ENCODE data around the gene ADAD2. TPM values are rescaled to one million over a fixed set of nuclear protein-coding genes. Genes with fewer than 3 reads are reported as not detected.

Gene ADAD2
- total and polyA plus RNA-seq, 4 donors = 0.20 to 1.3 (median 0.45) TPM

- Histone ChIP-seq H3K27ac (ENCODE audit: low read depth, low read length) (no peak overlapping the region), H3K4me1 (ENCODE audit: control insufficient read depth, insufficient read depth, low read length) (peaks cover 36% of the 10 kb centered on the region), H3K4me3 (ENCODE audit: low read depth, low read length) (no peak overlapping the region), H3K27me3 (ENCODE audit: control insufficient read depth, insufficient read depth, low read length) (no peaks in the 10 kb centered on the region), H3K9me3 (ENCODE audit: control insufficient read depth, insufficient read depth, low read length) (no peaks in the 10 kb centered on the region), H3K36me3 (ENCODE audit: control insufficient read depth, insufficient read depth, low read length) (peaks cover 45% of the 10 kb centered on the region)
- WGBS (ENCODE audit: insufficient coverage) = 70% methylated on average over 6 of the region's 10 CpGs
- DNase-seq (ENCODE audit: low read depth in 4 of 6, low spot score in 6 of 6) = peak in 4 of 6 donors; percentile 26 to 89 (median 64)
Measured at GRCh38 chr16:84175350-84176081, 15.4 kb upstream of the ADAD2 start.

- H3K36me3 ChIP-seq (ENCODE audit: control insufficient read depth, insufficient read depth, low read length) = peaks cover 54% of the 10 kb centered on the region
- no peaks in the 10 kb centered on the region for H3K9me3 ChIP-seq (ENCODE audit: control insufficient read depth, insufficient read depth, low read length)
- no peak for DNase-seq (ENCODE audit: low read depth in 4 of 6, low spot score in 6 of 6)
- H3K4me3 ChIP-seq (ENCODE audit: low read depth, low read length) = no peak overlapping the region
- H3K27me3 ChIP-seq (ENCODE audit: control insufficient read depth, insufficient read depth, low read length) = no peaks in the 10 kb centered on the region
- H3K4me1 ChIP-seq (ENCODE audit: control insufficient read depth, insufficient read depth, low read length) = peaks cover 36% of the 10 kb centered on the region
- 73% methylated on average over 17 of the region's 18 CpGs for WGBS (ENCODE audit: insufficient coverage)
- H3K27ac ChIP-seq (ENCODE audit: low read depth, low read length) = peak overlapping the region; percentile 73
Measured at GRCh38 chr16:84176192-84177053, 14.5 kb upstream of the ADAD2 start.

- Histone ChIP-seq H3K36me3 (ENCODE audit: control insufficient read depth, insufficient read depth, low read length) (peaks cover 66% of the 10 kb centered on the region), H3K4me1 (ENCODE audit: control insufficient read depth, insufficient read depth, low read length) (peaks cover 36% of the 10 kb centered on the region), H3K9me3 (ENCODE audit: control insufficient read depth, insufficient read depth, low read length) (no peaks in the 10 kb centered on the region), H3K27me3 (ENCODE audit: control insufficient read depth, insufficient read depth, low read length) (no peaks in the 10 kb centered on the region), H3K27ac (ENCODE audit: low read depth, low read length) (peak overlapping the region; percentile 73), H3K4me3 (ENCODE audit: low read depth, low read length) (no peak overlapping the region)
- no peak for DNase-seq (ENCODE audit: low read depth in 4 of 6, low spot score in 6 of 6)
- WGBS (ENCODE audit: insufficient coverage) = 93% methylated on average over 3 of the region's 9 CpGs
Measured at GRCh38 chr16:84177741-84178073, 13.2 kb upstream of the ADAD2 start.

- peaks cover 39% of the 10 kb centered on the region for H3K4me1 ChIP-seq (ENCODE audit: control insufficient read depth, insufficient read depth, low read length)
- 82% methylated on average over 15 of the region's 15 CpGs for WGBS (ENCODE audit: insufficient coverage)
- no peaks in the 10 kb centered on the region for H3K9me3 ChIP-seq (ENCODE audit: control insufficient read depth, insufficient read depth, low read length)
- H3K27ac ChIP-seq (ENCODE audit: low read depth, low read length) = no peak overlapping the region
- peaks cover 71% of the 10 kb centered on the region for H3K36me3 ChIP-seq (ENCODE audit: control insufficient read depth, insufficient read depth, low read length)
- no peak overlapping the region for H3K4me3 ChIP-seq (ENCODE audit: low read depth, low read length)
- H3K27me3 ChIP-seq (ENCODE audit: control insufficient read depth, insufficient read depth, low read length) = no peaks in the 10 kb centered on the region
- no peak for DNase-seq (ENCODE audit: low read depth in 4 of 6, low spot score in 6 of 6)
Measured at GRCh38 chr16:84178146-84178765, 12.7 kb upstream of the ADAD2 start.

- no peak for DNase-seq (ENCODE audit: low read depth in 4 of 6, low spot score in 6 of 6)
- Histone ChIP-seq H3K36me3 (ENCODE audit: control insufficient read depth, insufficient read depth, low read length) (peaks cover 79% of the 10 kb centered on the region), H3K9me3 (ENCODE audit: control insufficient read depth, insufficient read depth, low read length) (no peaks in the 10 kb centered on the region), H3K27me3 (ENCODE audit: control insufficient read depth, insufficient read depth, low read length) (no peaks in the 10 kb centered on the region), H3K27ac (ENCODE audit: low read depth, low read length) (no peak overlapping the region), H3K4me3 (ENCODE audit: low read depth, low read length) (no peak overlapping the region), H3K4me1 (ENCODE audit: control insufficient read depth, insufficient read depth, low read length) (peaks cover 47% of the 10 kb centered on the region)
- 95% methylated on average over 26 of the region's 28 CpGs for WGBS (ENCODE audit: insufficient coverage)
Measured at GRCh38 chr16:84178892-84179611, 11.9 kb upstream of the ADAD2 start.

GRCh38 chr16:84179612-84180320, 11.2 kb upstream of the ADAD2 start:
- Histone ChIP-seq H3K9me3 (ENCODE audit: control insufficient read depth, insufficient read depth, low read length) (no peaks in the 10 kb centered on the region), H3K4me1 (ENCODE audit: control insufficient read depth, insufficient read depth, low read length) (peaks cover 54% of the 10 kb centered on the region), H3K4me3 (ENCODE audit: low read depth, low read length) (no peak overlapping the region), H3K36me3 (ENCODE audit: control insufficient read depth, insufficient read depth, low read length) (peaks cover 86% of the 10 kb centered on the region), H3K27ac (ENCODE audit: low read depth, low read length) (no peak overlapping the region), H3K27me3 (ENCODE audit: control insufficient read depth, insufficient read depth, low read length) (no peaks in the 10 kb centered on the region)
- WGBS (ENCODE audit: insufficient coverage) = 83% methylated on average over 21 of the region's 33 CpGs
- DNase-seq (ENCODE audit: low read depth in 4 of 6, low spot score in 6 of 6) = no peak

- Histone ChIP-seq H3K36me3 (ENCODE audit: control insufficient read depth, insufficient read depth, low read length) (peaks cover 94% of the 10 kb centered on the region), H3K27me3 (ENCODE audit: control insufficient read depth, insufficient read depth, low read length) (no peaks in the 10 kb centered on the region), H3K4me3 (ENCODE audit: low read depth, low read length) (no peak overlapping the region), H3K27ac (ENCODE audit: low read depth, low read length) (no peak overlapping the region), H3K9me3 (ENCODE audit: control insufficient read depth, insufficient read depth, low read length) (no peaks in the 10 kb centered on the region), H3K4me1 (ENCODE audit: control insufficient read depth, insufficient read depth, low read length) (peaks cover 58% of the 10 kb centered on the region)
- WGBS (ENCODE audit: insufficient coverage) = 91% methylated on average over 21 of the region's 21 CpGs
- DNase-seq (ENCODE audit: low read depth in 4 of 6, low spot score in 6 of 6) = no peak
Measured at GRCh38 chr16:84180519-84181140, 10.3 kb upstream of the ADAD2 start.

- no peak overlapping the region for H3K27ac ChIP-seq (ENCODE audit: low read depth, low read length)
- peaks cover 90% of the 10 kb centered on the region for H3K36me3 ChIP-seq (ENCODE audit: control insufficient read depth, insufficient read depth, low read length)
- no peak for DNase-seq (ENCODE audit: low read depth in 4 of 6, low spot score in 6 of 6)
- no peak overlapping the region for H3K4me3 ChIP-seq (ENCODE audit: low read depth, low read length)
- H3K9me3 ChIP-seq (ENCODE audit: control insufficient read depth, insufficient read depth, low read length) = no peaks in the 10 kb centered on the region
- peaks cover 59% of the 10 kb centered on the region for H3K4me1 ChIP-seq (ENCODE audit: control insufficient read depth, insufficient read depth, low read length)
- no peaks in the 10 kb centered on the region for H3K27me3 ChIP-seq (ENCODE audit: control insufficient read depth, insufficient read depth, low read length)
- 94% methylated on average over 36 of the region's 41 CpGs for WGBS (ENCODE audit: insufficient coverage)
Measured at GRCh38 chr16:84181144-84181915, 9.6 kb upstream of the ADAD2 start.
